Astrocyte (in vitro differentiated cells and primary cell): ENCODE results near the gene OBP2B. TPM values are rescaled to one million over a fixed set of nuclear protein-coding genes. Genes with fewer than 3 reads are reported as not detected.

ENCODE experiments used
- DNase-seq: peaks from one replicate; pipeline ENCODE4 v3.0.0-alpha.2; 2010; ENCODE audit warnings: low read depth
- FAIRE-seq: peaks from 2 replicates; lab custom pipeline; 2011; peaks lifted over from hg19 to GRCh38; lab: Jason Lieb, UNC
- H2AFZ ChIP-seq: 2 replicates; pipeline ENCODE4 v1.6.0; 2012; ENCODE audit warnings: low read depth, low read length, inconsistent platforms
- H3K27ac ChIP-seq: 2 replicates; pipeline ENCODE4 v1.5.1; 2011; ENCODE audit warnings: low read depth, low read length, inconsistent platforms
- H3K27me3 ChIP-seq: 2 replicates; pipeline ENCODE4 v1.6.0; 2011; ENCODE audit warnings: low read length, inconsistent platforms; ENCODE audit not compliant: insufficient read depth
- H3K36me3 ChIP-seq: 2 replicates; pipeline ENCODE4 v1.5.1; 2011; ENCODE audit warnings: low read length, inconsistent platforms; ENCODE audit not compliant: insufficient read depth
- H3K4me1 ChIP-seq: 2 replicates; pipeline ENCODE4 v1.5.1; 2011; ENCODE audit warnings: low read length, inconsistent platforms; ENCODE audit not compliant: insufficient read depth
- H3K4me2 ChIP-seq: 2 replicates; pipeline ENCODE4 v1.6.0; 2012; ENCODE audit warnings: low read length, inconsistent platforms
- H3K4me3 ChIP-seq: 2 replicates; pipeline ENCODE4 v1.5.1; 2011; ENCODE audit warnings: low read depth, mild to moderate bottlenecking, low read length, inconsistent platforms; ENCODE audit not compliant: insufficient read depth
- H3K79me2 ChIP-seq: 2 replicates; pipeline ENCODE4 v1.6.0; 2012; ENCODE audit warnings: mild to moderate bottlenecking, low read length, inconsistent platforms; ENCODE audit not compliant: insufficient read depth
- H3K9ac ChIP-seq: 2 replicates; pipeline ENCODE4 v1.6.0; 2012; ENCODE audit warnings: mild to moderate bottlenecking, low read length, inconsistent platforms
- H3K9me3 ChIP-seq: 2 replicates; pipeline ENCODE4 v1.5.1; 2012; ENCODE audit warnings: low read depth, mild to moderate bottlenecking, low read length, inconsistent platforms; ENCODE audit not compliant: insufficient read depth
- H4K20me1 ChIP-seq: 2 replicates; pipeline ENCODE4 v1.6.0; 2012; ENCODE audit warnings: low read length, inconsistent platforms; ENCODE audit not compliant: insufficient read depth
- H3K27ac Mint-ChIP-seq: one replicate; pipeline ENCODE4 v1.8.0; 2021; ENCODE audit warnings: mild to moderate bottlenecking, mixed read lengths; ENCODE audit not compliant: unreplicated experiment
- H3K27me3 Mint-ChIP-seq: one replicate; pipeline ENCODE4 v1.8.0; 2021; ENCODE audit warnings: low read depth, mixed read lengths; ENCODE audit not compliant: unreplicated experiment
- H3K36me3 Mint-ChIP-seq: one replicate; pipeline ENCODE4 v1.8.0; 2021; ENCODE audit warnings: low read depth, mixed read lengths; ENCODE audit not compliant: unreplicated experiment
- H3K4me1 Mint-ChIP-seq: one replicate; pipeline ENCODE4 v1.8.0; 2021; ENCODE audit warnings: low read depth, mixed read lengths; ENCODE audit not compliant: unreplicated experiment
- H3K4me3 Mint-ChIP-seq: one replicate; pipeline ENCODE4 v1.8.0; 2021; ENCODE audit warnings: mild to moderate bottlenecking, moderate library complexity, mixed read lengths; ENCODE audit not compliant: unreplicated experiment
- H3K9me3 Mint-ChIP-seq: one replicate; pipeline ENCODE4 v1.8.0; 2021; ENCODE audit warnings: mild to moderate bottlenecking, mixed read lengths; ENCODE audit not compliant: unreplicated experiment
- EZH2 ChIP-seq: IDR thresholded peaks from 2 replicates; pipeline ENCODE4 v1.6.1; 2012; ENCODE audit warnings: mild to moderate bottlenecking, low read length, inconsistent platforms; ENCODE audit not compliant: insufficient read depth
- total RNA-seq: library from RNA; stranded (reverse); gene quantifications from 2 replicates; pipeline ENCODE4 v1.2.1, GENCODE V29; 2021
- TF ChIP-seq, protein P1 (sequence below): IDR thresholded peaks from 2 replicates; pipeline ENCODE4 v1.5.1; 2011; ENCODE audit warnings: low read depth, mild to moderate bottlenecking, inconsistent platforms, low read length, moderate library complexity; ENCODE audit not compliant: insufficient read depth

The OBP2B gene
- total RNA-seq, 1 donor from 2014 or later, result not detected

DNA sequence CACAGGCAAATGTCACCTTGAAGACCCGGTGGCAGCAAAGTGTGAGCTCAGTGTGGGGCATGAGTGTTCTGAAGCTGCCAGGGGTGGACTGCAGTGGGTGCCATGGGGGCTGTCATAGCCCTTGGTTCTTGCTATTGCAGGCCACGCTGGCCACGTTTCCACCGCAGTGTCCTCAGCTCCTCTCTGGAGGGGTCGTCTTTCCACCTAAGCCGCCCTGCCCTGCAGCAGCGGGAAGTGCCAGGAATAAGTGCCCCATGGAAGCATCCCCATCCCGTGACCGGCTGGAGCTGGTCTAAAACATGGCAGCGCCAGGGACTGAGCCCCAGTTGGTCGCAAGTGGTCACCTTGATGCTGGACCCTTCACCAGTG is 6.9 kb downstream of the OBP2B start:
- Histone ChIP-seq H2AFZ (no peak overlapping the region), H3K4me1 (no peaks in the 10 kb centered on the region), H3K36me3 (no peaks in the 10 kb centered on the region), H4K20me1 (no peaks in the 10 kb centered on the region), H3K27ac (no peak overlapping the region), H3K9ac (no peak overlapping the region), H3K4me2 (no peak overlapping the region), H3K9me3 (no peaks in the 10 kb centered on the region), H3K27me3 (peaks cover 3% of the 10 kb centered on the region), H3K79me2 (no peaks in the 10 kb centered on the region), H3K4me3 (no peak overlapping the region)
- no peaks in the 10 kb centered on the region for H3K36me3 Mint-ChIP-seq
- H3K4me1 Mint-ChIP-seq, result no peaks in the 10 kb centered on the region
- H3K27me3 Mint-ChIP-seq, result peaks cover 52% of the 10 kb centered on the region
- no peak for DNase-seq
- no peak overlapping the region for H3K27ac Mint-ChIP-seq
- no peak for FAIRE-seq
- H3K4me3 Mint-ChIP-seq, result no peak overlapping the region
- no peaks in the 10 kb centered on the region for H3K9me3 Mint-ChIP-seq
- TF ChIP-seq, protein P1, sequence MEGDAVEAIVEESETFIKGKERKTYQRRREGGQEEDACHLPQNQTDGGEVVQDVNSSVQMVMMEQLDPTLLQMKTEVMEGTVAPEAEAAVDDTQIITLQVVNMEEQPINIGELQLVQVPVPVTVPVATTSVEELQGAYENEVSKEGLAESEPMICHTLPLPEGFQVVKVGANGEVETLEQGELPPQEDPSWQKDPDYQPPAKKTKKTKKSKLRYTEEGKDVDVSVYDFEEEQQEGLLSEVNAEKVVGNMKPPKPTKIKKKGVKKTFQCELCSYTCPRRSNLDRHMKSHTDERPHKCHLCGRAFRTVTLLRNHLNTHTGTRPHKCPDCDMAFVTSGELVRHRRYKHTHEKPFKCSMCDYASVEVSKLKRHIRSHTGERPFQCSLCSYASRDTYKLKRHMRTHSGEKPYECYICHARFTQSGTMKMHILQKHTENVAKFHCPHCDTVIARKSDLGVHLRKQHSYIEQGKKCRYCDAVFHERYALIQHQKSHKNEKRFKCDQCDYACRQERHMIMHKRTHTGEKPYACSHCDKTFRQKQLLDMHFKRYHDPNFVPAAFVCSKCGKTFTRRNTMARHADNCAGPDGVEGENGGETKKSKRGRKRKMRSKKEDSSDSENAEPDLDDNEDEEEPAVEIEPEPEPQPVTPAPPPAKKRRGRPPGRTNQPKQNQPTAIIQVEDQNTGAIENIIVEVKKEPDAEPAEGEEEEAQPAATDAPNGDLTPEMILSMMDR, result no peak
- no peak for TF ChIP-seq EZH2

DNA sequence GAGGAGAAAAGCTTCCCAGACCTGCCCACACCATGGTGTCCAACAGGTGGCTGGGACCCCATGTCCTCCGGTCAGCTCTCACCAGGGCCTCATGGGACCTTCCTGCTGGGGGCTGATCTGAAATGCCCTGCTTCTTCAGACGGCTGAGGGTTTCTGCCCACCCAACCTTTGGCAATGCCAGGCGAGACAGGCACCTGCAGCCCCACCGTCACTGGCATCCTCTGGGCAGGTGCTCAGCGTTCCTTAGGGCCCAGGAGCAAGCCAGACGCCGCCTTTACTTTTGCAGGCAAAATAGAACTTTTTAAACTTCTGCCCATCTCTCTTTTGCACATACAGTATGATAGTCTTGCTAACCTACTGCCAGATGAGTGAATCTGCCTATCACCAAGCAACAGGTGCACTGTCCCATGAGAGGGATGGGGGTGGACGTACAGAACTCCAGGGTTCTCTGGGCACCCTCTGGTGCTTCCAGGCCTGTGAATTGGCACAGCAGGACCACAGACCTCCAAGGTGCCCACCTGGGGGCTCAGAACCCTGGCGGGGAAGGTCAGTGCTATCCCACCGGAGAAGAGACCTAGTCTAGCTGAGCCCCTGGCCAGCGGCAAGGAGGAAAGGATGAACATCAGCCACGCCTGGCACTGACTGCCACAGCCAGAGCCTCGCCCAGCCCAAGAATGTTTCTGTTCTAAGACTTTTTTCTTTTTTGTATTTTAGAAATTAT is 7.5 kb downstream of the OBP2B start:
- FAIRE-seq (no peak), DNase-seq (no peak)
- H3K9me3 Mint-ChIP-seq, result no peaks in the 10 kb centered on the region
- Histone ChIP-seq H3K27ac (no peak overlapping the region), H3K36me3 (no peaks in the 10 kb centered on the region), H3K4me1 (no peaks in the 10 kb centered on the region), H3K27me3 (peaks cover 3% of the 10 kb centered on the region), H2AFZ (no peak overlapping the region), H3K79me2 (no peaks in the 10 kb centered on the region), H3K4me3 (no peak overlapping the region), H3K9me3 (no peaks in the 10 kb centered on the region), H3K9ac (no peak overlapping the region), H4K20me1 (no peaks in the 10 kb centered on the region), H3K4me2 (no peak overlapping the region)
- H3K36me3 Mint-ChIP-seq, result no peaks in the 10 kb centered on the region
- TF ChIP-seq EZH2, result no peak
- TF ChIP-seq, protein P1, result no peak
- H3K4me3 Mint-ChIP-seq, result no peak overlapping the region
- no peak overlapping the region for H3K27ac Mint-ChIP-seq
- H3K4me1 Mint-ChIP-seq, result no peaks in the 10 kb centered on the region
- H3K27me3 Mint-ChIP-seq, result peaks cover 58% of the 10 kb centered on the region

DNA sequence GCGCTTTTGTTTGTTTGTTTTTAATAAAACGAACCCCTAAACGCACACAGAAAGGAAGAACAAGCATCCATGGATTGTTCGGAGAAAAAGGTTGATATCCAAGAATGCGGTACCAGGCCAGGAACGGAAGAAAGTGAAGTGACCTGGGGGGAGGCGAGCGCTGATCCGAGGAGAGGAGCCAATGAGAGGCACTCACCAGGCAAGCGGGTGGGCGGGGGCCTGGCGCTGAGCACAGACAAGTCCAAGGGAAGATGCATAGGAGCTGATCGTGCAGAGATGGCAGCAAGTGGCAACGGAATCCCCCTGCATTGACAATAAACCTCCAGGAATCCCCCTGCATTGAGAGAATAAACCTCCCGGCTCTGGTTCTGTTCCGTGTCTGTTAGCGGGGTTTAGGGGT is 8.4 kb downstream of the OBP2B start:
- peaks cover 54% of the 10 kb centered on the region for H3K27me3 Mint-ChIP-seq
- Histone ChIP-seq H3K79me2 (no peaks in the 10 kb centered on the region), H3K4me1 (no peaks in the 10 kb centered on the region), H3K4me3 (no peak overlapping the region), H3K4me2 (no peak overlapping the region), H3K9ac (no peak overlapping the region), H4K20me1 (no peaks in the 10 kb centered on the region), H3K36me3 (no peaks in the 10 kb centered on the region), H3K27me3 (peaks cover 5% of the 10 kb centered on the region), H3K9me3 (no peaks in the 10 kb centered on the region), H2AFZ (no peak overlapping the region), H3K27ac (no peak overlapping the region)
- no peak for TF ChIP-seq EZH2
- TF ChIP-seq, protein P1, result no peak
- no peak overlapping the region for H3K27ac Mint-ChIP-seq
- no peak overlapping the region for H3K4me3 Mint-ChIP-seq
- no peaks in the 10 kb centered on the region for H3K4me1 Mint-ChIP-seq
- H3K9me3 Mint-ChIP-seq, result no peaks in the 10 kb centered on the region
- no peak for FAIRE-seq
- H3K36me3 Mint-ChIP-seq, result no peaks in the 10 kb centered on the region
- DNase-seq, result no peak
